MM.1S (cell line): ENCODE data around the gene PPP2R2C.

Source experiments
- CTCF ChIP-seq: fragments of 300-600 bp; sonication (generic); IDR thresholded peaks from 2 replicates; pipeline ENCODE4 v1.5.1; 2016; ENCODE audit warnings: antibody characterized with exemption, low read length, mixed read lengths
- EZH2 ChIP-seq: fragments of 300-600 bp; sonication (generic); optimal IDR thresholded peaks from 2 replicates; pipeline ENCODE3; 2017; ENCODE audit warnings: low read depth, mild to moderate bottlenecking, antibody characterized with exemption, low read length, mixed read lengths
- EZH2phosphoT487 ChIP-seq: fragments of 300-600 bp; sonication (generic); IDR thresholded peaks from 2 replicates; pipeline ENCODE4 v1.6.1; 2018; ENCODE audit warnings: antibody characterized with exemption, low read length

DNA sequence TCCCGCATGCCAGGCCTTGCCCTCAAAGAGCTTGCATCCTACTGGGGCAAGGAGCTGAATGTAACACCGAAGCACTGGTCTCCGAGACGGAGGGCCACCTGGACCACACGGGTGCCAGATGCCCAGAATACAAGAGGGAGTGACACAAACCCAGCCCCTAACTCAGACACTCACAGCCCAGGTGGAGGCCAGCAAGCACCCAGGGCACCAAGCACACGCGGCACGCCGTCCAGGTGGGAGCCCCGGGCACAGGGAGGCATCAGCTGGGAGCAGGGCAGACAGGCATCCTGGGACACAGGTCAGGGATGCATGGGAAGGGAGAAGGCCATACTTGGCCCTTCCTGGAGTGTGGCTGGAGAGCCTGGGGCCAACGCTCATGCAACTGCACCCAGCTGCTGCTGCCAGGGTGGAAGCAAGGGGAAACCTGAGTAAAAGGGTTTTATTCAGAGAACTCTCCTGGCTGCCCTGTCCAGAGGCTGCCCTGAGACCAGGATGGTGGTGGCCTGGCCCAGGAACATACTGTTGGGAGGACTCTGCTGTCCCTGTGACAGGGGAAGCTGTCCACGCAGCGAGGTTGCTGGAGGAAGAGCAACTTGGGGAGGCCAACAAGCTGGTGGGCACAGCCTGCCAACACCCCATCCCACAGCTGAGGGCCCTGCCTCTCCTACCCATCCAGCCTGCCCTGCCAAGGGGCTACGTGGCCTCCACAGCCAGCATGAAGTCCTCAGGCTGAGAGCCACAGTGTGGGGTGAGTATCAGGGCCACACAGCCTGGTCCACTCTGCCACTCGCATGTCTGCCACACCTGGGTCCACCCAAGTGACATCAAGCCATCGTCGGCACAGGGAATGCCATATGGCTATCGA is 22.2 kb upstream of the PPP2R2C start:
- TF ChIP-seq CTCF, result no peak
- TF ChIP-seq EZH2, result no peak
- TF ChIP-seq EZH2phosphoT487, result no peak
